Smooth muscle cell (in vitro differentiated cells): Measurements from ENCODE around the gene PTPRN2. TPM values are rescaled to one million over a fixed set of nuclear protein-coding genes. Genes with fewer than 3 reads are reported as not detected.

Experiments used
- DNase-seq: peaks from one replicate; lab custom pipeline; 2025; ENCODE audit not compliant: unreplicated experiment; lab: John Stamatoyannopoulos, UW
- H2AFZ ChIP-seq: fragments of 200-600 bp; sonication (generic); 2 replicates; pipeline ENCODE4 v1.6.0; 2016; ENCODE audit warnings: antibody characterized with exemption, low read depth, mild to moderate bottlenecking
- H3F3A ChIP-seq: fragments of 200-600 bp; sonication (generic); 2 replicates; pipeline ENCODE4 v1.6.0; 2017; ENCODE audit warnings: antibody characterized with exemption, low read depth
- H3K27ac ChIP-seq: fragments of 200-600 bp; sonication (generic); 2 replicates; pipeline ENCODE4 v1.5.1; 2016; ENCODE audit warnings: low read depth, mild to moderate bottlenecking
- H3K27me3 ChIP-seq: fragments of 200-600 bp; sonication (generic); 2 replicates; pipeline ENCODE4 v1.6.1; 2016; ENCODE audit warnings: low read depth, mild to moderate bottlenecking
- H3K36me3 ChIP-seq: fragments of 200-600 bp; sonication (generic); 2 replicates; pipeline ENCODE4 v1.5.1; 2016; ENCODE audit warnings: low read depth
- H3K4me1 ChIP-seq: fragments of 200-600 bp; sonication (generic); 2 replicates; pipeline ENCODE4 v1.5.1; 2016; ENCODE audit warnings: low read depth
- H3K4me2 ChIP-seq: fragments of 200-600 bp; sonication (generic); 2 replicates; pipeline ENCODE4 v1.6.0; 2016; ENCODE audit warnings: mild to moderate bottlenecking
- H3K4me3 ChIP-seq: fragments of 200-600 bp; sonication (generic); 2 replicates; pipeline ENCODE4 v1.5.1; 2016; ENCODE audit warnings: mild to moderate bottlenecking
- H3K79me2 ChIP-seq: fragments of 200-600 bp; sonication (generic); 2 replicates; pipeline ENCODE4 v1.6.0; 2016; ENCODE audit warnings: low read depth, mild to moderate bottlenecking
- H3K9ac ChIP-seq: fragments of 200-600 bp; sonication (generic); 2 replicates; pipeline ENCODE4 v1.6.0; 2016; ENCODE audit warnings: low read depth
- H3K9me3 ChIP-seq: fragments of 200-600 bp; sonication (generic); replicated peaks from 2 replicates; pipeline ENCODE4 v1.5.1; 2016; ENCODE audit warnings: low read depth
- H4K20me1 ChIP-seq: fragments of 200-600 bp; sonication (generic); 2 replicates; pipeline ENCODE4 v1.6.0; 2016; ENCODE audit warnings: low read depth
- CTCF ChIP-seq: fragments of 200-600 bp; sonication (generic); IDR thresholded peaks from 2 replicates; pipeline ENCODE4 v1.5.1; 2017; ENCODE audit warnings: borderline replicate concordance, mild to moderate bottlenecking, antibody characterized with exemption; ENCODE audit not compliant: insufficient read depth, poor library complexity, severe bottlenecking
- WGBS: methylation state at CpG from one replicate; pipeline ENCODE4 v1.1.7; 2016; ENCODE audit warnings: low lambda C conversion rate; 5-methylcytosine and 5-hydroxymethylcytosine counted together
- polyA plus RNA-seq: library from polyadenylated mRNA; unstranded; fragments of >200 nt; fragmentation: Nextera tagmentation; extraction: Ambion mirVana; gene quantifications from 2 replicates; pipeline ENCODE4 v1.2.1, GENCODE V29; 2016
- total RNA-seq: library from RNA; depleted of rRNA; stranded (reverse); fragments of >200 nt; gene quantifications from 2 replicates; pipeline ENCODE4 v1.2.3, GENCODE V29; 2014

PTPRN2 gene
- total and polyA plus RNA-seq, 2 experiments from 2014 or later = 0.09 to 0.87 TPM

DNA sequence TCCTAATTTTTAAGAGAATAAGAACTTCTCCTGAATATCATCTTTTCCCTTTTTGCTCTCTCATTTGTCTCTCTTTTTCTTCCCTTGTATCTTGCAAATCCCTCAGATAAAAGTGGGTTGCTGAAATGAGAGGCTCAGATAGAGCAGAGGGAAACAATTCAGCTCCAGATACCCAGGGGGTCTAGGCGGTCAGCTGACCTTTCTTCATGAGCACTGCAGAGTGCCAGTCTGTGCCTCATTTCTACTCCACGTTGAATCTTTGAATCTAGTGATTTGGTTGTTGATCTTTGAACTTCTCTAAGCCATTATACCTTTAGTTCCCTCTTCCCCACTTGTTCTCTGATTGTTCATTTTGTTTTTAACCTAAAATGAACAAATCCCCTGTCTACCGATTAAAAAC lies 572.6 kb downstream of the PTPRN2 start:
- Histone ChIP-seq H3K4me1 (peaks cover 24% of the 10 kb centered on the region), H2AFZ (no peak overlapping the region), H3K4me2 (no peak overlapping the region)

DNA sequence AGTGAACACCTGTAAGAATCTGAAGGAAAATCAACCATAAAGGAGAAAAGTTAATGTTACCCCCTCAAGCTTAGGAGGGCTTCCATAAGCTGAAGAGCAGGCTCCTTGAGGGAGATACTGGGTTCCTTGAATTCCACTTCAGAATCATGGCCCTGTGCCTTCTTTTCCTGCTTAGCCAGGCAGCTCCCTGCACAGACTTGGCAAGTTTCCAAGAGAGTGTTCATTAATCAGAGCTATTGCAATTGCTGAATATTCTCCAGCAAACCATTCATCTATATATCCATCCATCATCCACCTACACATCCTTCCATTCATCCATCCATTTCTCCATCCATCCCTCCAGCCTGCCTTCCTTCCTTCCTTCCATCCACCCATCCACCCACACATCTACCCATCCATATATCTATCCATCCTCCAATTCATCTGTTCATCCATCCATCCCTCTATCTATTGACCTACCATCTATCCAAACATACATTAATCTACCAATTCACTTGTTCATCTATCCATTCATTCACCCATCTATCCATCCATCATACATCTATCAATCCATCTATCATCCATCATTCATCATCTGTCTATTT lies 574.4 kb downstream of the PTPRN2 start:
- H3K4me3 ChIP-seq = no peak overlapping the region
- no peak for DNase-seq

More for the DNA sequence above, 572.6 kb downstream of the PTPRN2 start:
- no peaks in the 10 kb centered on the region for H3K9me3 ChIP-seq
- peaks cover 42% of the 10 kb centered on the region for H3K27me3 ChIP-seq
- WGBS = 46% methylated on average over 3 of the region's 3 CpGs
- no peaks in the 10 kb centered on the region for H3K36me3 ChIP-seq
- H3K4me3 ChIP-seq = no peak overlapping the region
- no peaks in the 10 kb centered on the region for H3K79me2 ChIP-seq
- no peaks in the 10 kb centered on the region for H4K20me1 ChIP-seq
- no peak overlapping the region for H3K9ac ChIP-seq
- no peak overlapping the region for H3K27ac ChIP-seq
- DNase-seq = no peak
- no peaks in the 10 kb centered on the region for H3F3A ChIP-seq
- no peak for TF ChIP-seq CTCF

GRCh38 chr7:158011941-158012340 lies 575.7 kb downstream of the PTPRN2 start:
- no peaks in the 10 kb centered on the region for H3K79me2 ChIP-seq
- no peak overlapping the region for H3K27ac ChIP-seq
- TF ChIP-seq CTCF = no peak
- no peak overlapping the region for H3K4me3 ChIP-seq
- no peak overlapping the region for H3K4me2 ChIP-seq
- no peak overlapping the region for H2AFZ ChIP-seq
- peaks cover 34% of the 10 kb centered on the region for H3K4me1 ChIP-seq
- no peaks in the 10 kb centered on the region for H3K36me3 ChIP-seq
- H3F3A ChIP-seq = no peaks in the 10 kb centered on the region
- no peaks in the 10 kb centered on the region for H4K20me1 ChIP-seq
- no peak overlapping the region for H3K9ac ChIP-seq
- 78% methylated on average over 11 of the region's 11 CpGs for WGBS
- no peak for DNase-seq
- no peaks in the 10 kb centered on the region for H3K9me3 ChIP-seq
- peaks cover 53% of the 10 kb centered on the region for H3K27me3 ChIP-seq

More for the DNA sequence above, 574.4 kb downstream of the PTPRN2 start:
- no peak overlapping the region for H3K9ac ChIP-seq
- no peaks in the 10 kb centered on the region for H3K9me3 ChIP-seq
- peaks cover 54% of the 10 kb centered on the region for H3K27me3 ChIP-seq
- H3K36me3 ChIP-seq = no peaks in the 10 kb centered on the region
- H3K4me1 ChIP-seq = peaks cover 34% of the 10 kb centered on the region
- H3K27ac ChIP-seq = no peak overlapping the region
- H4K20me1 ChIP-seq = no peaks in the 10 kb centered on the region
- H3F3A ChIP-seq = no peaks in the 10 kb centered on the region
- no peak overlapping the region for H2AFZ ChIP-seq
- H3K79me2 ChIP-seq = no peaks in the 10 kb centered on the region
- H3K4me2 ChIP-seq = no peak overlapping the region
- TF ChIP-seq CTCF = no peak
